Mesangial cell (primary cell): Measurements from ENCODE around the gene KANSL3. TPM values are rescaled to one million over a fixed set of nuclear protein-coding genes. Genes with fewer than 3 reads are reported as not detected.

ENCODE experiments used
- total RNA-seq: library from RNA; depleted of rRNA; stranded (reverse); fragments of >200 nt; gene quantifications from 2 replicates; pipeline ENCODE4 v1.2.3, GENCODE V29; 2015

Gene KANSL3
- total RNA-seq = 21.3 and 33.5 TPM in 2 replicates

DNA sequence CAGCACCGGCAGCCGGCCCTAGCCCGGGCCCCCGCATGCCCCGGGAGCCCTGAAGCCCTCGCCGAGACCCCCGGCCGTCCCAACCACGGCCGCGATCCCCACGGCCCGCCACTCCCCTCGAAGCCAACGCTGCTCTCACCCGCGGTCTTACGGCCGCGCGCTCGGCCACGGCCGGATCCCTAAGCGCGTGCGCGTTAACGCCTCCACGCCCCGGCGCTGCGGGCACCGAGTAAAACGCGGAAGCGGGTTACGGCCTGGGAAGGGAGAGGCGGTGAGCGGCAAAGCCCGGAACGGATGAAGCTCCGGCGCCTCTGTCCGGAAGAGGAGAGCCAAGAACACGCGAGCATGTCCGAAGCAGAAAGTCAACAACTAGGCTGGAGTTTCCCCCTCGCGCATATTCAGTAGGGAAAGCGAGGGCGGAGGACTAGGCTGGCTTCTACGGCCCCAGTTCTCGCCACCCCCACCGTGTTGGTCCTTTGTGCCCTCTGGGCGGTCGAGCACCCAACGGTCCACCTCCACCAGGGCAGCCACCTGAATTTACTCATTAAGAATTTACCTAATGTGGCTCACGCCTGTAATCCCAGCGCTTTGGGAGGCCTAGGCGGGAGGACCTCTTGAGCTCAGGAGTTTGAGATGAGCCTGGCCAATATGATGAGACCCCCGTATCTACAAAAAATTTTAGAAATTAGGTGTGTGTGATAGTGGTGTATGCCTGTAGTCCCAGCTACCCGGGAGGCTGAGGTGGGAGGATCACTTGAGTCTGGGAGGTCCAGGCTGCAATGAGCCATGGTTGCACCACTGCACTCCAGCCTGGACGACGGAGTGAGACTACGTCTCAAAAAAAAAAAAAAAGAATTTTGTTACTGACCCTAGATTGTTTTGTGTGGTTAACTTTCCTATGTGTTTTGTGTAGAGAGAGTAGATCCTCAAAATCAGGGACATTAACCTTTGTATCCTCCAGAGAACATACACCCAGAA lies at the start of gene KANSL3:
Gene KANSL3, minus strand, starts transcription at position 169 of the 978 bp plus-strand sequence. CDS start 1,177 bp downstream, outside the sequence.

DNA sequence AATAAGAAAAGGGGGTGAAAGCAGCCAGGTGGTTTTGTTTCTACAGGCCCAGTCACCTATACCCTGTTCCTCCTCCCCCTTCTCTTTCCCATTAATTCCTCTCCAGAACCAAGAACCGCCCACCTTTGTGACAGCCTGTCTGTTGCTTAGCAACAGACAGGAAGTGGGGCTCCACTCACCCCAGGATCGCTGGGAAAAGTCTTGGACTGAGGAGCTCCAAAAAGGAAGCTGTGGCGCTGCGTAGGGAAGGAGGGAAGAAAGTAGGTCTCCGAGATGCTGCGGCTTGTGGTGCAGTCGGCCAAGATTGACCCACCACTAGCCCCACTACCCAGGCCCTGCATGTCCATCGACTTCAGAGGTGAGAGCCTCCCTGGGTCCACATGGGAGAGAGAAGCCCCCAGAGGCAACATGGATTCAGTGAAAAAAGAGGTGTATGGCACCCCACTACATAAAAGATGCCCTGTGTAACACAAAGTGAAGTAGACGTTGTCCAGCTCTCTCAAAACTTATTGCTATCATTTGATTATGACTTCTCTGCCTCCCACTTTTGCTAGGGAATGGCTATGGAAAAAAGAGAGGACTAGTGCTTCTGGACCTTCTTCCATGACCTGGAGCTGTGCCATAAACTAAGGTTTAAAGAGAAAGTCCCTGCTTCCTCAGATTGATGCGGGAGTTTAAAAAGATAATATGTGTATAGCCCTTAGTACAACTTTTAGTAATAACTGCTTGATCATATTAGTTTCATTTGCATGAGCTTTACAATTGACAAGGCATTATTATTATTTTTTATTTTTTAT lies 4.7 kb upstream of the KANSL3 start, which contains the start of gene FER1L5:
Gene FER1L5, plus strand, starts transcription at position 201 of the 797 bp plus-strand sequence. Its CDS starts 73 bp downstream, at position 274.

Other genes with a start within 250 kb of the KANSL3 start
- gene NEURL3, start 133.0 kb downstream of the KANSL3 start, total RNA-seq = 0.49 and 4.2 TPM in 2 replicates
- gene ARID5A, start 101.6 kb downstream of the KANSL3 start, total RNA-seq = 19.1 and 26.6 TPM in 2 replicates
- under 0.01 TPM in 1 of 2 replicates, not detected in the other for gene FER1L5, start 4.5 kb upstream of the KANSL3 start, total RNA-seq
- gene LMAN2L, start 101.8 kb upstream of the KANSL3 start, total RNA-seq = 13.1 and 16.3 TPM in 2 replicates
- 8.0 and 8.8 TPM in 2 replicates for gene CNNM4, start 122.6 kb upstream of the KANSL3 start, total RNA-seq
- gene CNNM3, start 178.0 kb upstream of the KANSL3 start, total RNA-seq = 7.2 and 13.6 TPM in 2 replicates
- 0.49 and 1.9 TPM in 2 replicates for gene ANKRD23, start 205.7 kb upstream of the KANSL3 start, total RNA-seq
- gene ANKRD39, start 219.7 kb upstream of the KANSL3 start, total RNA-seq = 22.1 and 34.7 TPM in 2 replicates
- 24.6 and 50.6 TPM in 2 replicates for gene SEMA4C, start 231.8 kb upstream of the KANSL3 start, total RNA-seq